AG10803 (cell line): Measurements from ENCODE around the gene DUSP2.

Experiments
- DNase-seq: peaks from one replicate; pipeline ENCODE4 v3.0.0; 2010; ENCODE audit warnings: low read depth
- H3K4me3 ChIP-seq: 2 replicates; pipeline ENCODE4 v1.5.1; 2011; ENCODE audit warnings: mild to moderate bottlenecking, low read length, control low read depth
- TF ChIP-seq, protein P1 (sequence below): conservative IDR thresholded peaks from 2 replicates; pipeline ENCODE4 v1.5.1; 2011; ENCODE audit warnings: mild to moderate bottlenecking, low read length, control low read depth, inconsistent platforms

The DUSP2 gene

GRCh38 chr2:96184188-96184587 is 38.9 kb upstream of the DUSP2 start:
- TF ChIP-seq, protein P1, sequence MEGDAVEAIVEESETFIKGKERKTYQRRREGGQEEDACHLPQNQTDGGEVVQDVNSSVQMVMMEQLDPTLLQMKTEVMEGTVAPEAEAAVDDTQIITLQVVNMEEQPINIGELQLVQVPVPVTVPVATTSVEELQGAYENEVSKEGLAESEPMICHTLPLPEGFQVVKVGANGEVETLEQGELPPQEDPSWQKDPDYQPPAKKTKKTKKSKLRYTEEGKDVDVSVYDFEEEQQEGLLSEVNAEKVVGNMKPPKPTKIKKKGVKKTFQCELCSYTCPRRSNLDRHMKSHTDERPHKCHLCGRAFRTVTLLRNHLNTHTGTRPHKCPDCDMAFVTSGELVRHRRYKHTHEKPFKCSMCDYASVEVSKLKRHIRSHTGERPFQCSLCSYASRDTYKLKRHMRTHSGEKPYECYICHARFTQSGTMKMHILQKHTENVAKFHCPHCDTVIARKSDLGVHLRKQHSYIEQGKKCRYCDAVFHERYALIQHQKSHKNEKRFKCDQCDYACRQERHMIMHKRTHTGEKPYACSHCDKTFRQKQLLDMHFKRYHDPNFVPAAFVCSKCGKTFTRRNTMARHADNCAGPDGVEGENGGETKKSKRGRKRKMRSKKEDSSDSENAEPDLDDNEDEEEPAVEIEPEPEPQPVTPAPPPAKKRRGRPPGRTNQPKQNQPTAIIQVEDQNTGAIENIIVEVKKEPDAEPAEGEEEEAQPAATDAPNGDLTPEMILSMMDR, result no peak
- DNase-seq, result no peak
- no peak overlapping the region for H3K4me3 ChIP-seq

- DNase-seq, result no peak
- no peak overlapping the region for H3K4me3 ChIP-seq
- TF ChIP-seq, protein P1, result no peak
Observed at GRCh38 chr2:96181529-96181928, 36.3 kb upstream of the DUSP2 start.

DNA sequence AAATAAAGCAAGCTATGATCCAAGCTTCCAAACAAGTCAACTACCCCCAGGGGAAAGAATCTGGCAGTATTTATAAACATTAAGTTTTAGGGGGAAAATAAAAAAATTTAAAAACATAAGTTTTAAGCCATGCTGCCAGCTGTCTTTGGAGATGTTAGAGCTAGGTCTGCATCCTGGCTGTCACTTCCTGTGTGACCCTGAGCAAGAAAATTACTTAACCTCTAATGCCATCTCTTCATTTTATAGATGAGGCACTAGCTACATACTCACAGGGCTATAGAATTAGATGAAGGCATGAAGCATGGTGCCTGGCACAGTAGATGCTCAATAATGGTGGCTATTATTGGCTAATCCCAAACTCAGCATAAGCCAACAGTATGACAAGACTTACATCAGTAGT is 35.3 kb upstream of the DUSP2 start:
- DNase-seq, result no peak
- H3K4me3 ChIP-seq, result no peak overlapping the region
- TF ChIP-seq, protein P1, result no peak

DNA sequence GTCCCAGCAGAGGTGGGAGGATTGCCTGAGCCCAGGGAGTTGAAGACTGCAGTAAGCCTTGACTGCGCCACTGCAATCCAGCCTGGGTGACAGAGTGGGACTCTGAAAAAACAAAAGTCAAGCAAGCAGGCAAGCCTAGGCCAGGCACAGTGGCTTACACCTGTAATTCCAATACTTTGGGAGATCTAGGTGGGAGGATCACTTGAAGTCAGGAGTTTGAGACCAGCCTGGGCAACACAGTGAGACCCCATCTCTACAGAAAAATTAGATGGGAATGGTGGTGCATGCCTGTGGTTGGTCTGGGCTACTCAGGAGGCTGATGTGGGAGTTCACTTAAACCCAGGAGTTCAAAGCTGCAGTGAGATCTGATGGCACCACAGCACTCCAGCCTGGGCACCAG is 34.8 kb upstream of the DUSP2 start:
- TF ChIP-seq, protein P1, result no peak

GRCh38 chr2:96176661-96177060 is 31.4 kb upstream of the DUSP2 start:
- TF ChIP-seq, protein P1, result no peak
- no peak for DNase-seq
- H3K4me3 ChIP-seq, result no peak overlapping the region

More for the DNA sequence above, 34.8 kb upstream of the DUSP2 start:
- no peak for DNase-seq
- H3K4me3 ChIP-seq, result no peak overlapping the region

DNA sequence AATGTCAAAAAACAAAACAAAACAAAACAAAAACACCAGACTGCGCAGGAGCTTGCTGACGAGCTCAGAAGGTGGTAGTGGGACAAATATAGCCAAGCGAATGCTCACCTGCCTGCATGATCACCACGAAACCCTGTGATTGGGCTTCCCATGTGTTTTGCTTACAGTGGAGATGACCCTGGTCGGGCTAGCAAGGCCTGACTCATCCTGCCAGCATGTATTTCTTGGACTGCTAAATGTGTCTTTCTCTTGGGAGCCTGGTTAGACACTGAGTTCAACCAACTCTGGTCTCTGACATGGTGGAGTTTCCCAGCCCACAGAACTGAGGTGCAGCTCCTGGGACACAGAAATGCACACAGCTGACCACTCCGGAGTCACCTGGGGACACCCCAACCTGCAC is 30.7 kb upstream of the DUSP2 start:
- no peak overlapping the region for H3K4me3 ChIP-seq
- peak; percentile 58 for DNase-seq
- TF ChIP-seq, protein P1, result no peak

- no peak overlapping the region for H3K4me3 ChIP-seq
- peak; percentile 40 for DNase-seq
- TF ChIP-seq, protein P1, result peak; percentile 88
Observed at GRCh38 chr2:96174251-96175144, 29.3 kb upstream of the DUSP2 start.
